Stimulated activated CD8-positive, alpha-beta memory T cell treated with anti-CD3 and anti-CD28 coated beads, Interleukin-4, amount 100 ng/mL, for 24 hours (primary cell): ENCODE measurements around the gene TULP1.

Experiments used
- DNase-seq: peaks from one replicate; pipeline ENCODE4 v3.0.0-alpha.2; 2020; ENCODE audit warnings: low read depth

TULP1 gene

DNA sequence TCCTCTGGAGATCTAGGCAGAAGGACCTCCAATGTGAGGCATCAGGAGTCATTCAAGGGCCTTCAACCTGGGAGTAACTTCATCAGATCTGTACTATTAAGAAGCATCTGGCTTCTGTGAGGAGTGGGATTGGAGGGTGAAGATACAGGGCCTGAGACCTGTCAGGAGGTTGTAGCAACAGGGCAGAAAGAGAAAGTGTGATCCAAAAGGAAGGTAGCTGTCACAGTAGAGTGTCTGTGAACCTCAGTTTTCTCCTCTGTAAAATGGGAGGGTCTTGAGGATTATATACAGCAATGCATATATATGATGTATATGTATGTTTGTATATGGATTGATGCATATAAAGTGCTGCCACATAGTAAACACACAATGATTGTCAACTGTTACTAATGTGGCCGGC, 47.0 kb downstream of the TULP1 start:
- no peak for DNase-seq

DNA sequence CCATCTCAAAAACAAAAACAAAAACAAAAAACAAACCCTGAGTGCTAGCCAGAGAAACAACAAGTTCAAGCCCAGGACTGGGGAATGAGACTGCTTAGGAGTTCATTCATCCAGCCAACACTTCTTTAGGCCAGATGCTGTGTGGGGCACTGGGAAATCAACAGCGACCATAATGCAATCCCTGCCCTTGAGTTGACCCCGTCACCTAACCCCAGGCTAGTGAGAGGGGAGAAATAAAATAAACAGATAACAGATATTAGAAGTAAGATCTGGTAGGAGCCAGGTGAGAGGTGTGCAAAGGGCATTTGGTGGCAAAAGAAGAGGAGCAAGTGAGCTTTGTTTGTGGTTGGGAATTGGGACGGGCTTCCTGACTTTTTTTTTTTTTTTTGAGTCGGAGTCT, 49.4 kb downstream of the TULP1 start:
- no peak for DNase-seq

DNA sequence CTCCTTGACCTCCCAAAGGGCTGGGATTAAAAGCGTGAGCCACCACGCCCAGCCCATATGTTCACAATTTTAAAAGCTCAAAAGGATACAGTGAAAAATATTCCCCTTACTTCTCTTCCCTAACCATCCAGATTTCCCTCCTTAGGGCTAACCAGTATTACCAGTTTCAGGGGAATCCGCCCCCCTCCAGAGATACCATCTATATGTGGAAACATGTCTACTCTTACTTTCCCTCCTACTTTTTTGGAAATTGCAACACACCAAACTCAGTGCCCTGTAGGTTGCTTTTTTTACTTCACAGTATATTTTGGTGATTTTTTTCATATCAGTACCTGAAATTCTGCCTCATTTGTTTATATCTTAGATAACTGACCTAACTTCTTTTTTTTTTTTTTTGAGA, 51.4 kb downstream of the TULP1 start:
- no peak for DNase-seq

DNA sequence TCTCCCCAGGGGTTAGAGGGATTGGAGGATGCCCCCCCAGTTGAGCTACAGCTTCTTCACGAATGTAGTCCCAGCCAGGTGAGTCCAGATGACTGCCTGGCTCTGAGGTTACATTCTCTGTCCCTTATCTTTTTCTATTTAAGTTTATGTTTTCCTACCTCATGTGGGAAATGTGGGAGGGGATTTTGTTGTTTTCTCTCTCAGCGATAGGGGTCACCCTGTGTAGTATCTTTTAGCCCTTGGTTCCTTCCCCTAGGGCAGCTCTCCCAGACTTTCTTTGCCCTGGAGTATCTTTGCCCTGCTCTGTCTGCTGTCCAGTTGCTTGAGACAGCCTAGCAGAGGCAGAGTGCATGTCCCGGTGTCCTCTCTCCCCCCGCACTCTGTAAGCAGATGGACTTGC, 54.8 kb downstream of the TULP1 start:
- no peak for DNase-seq

DNA sequence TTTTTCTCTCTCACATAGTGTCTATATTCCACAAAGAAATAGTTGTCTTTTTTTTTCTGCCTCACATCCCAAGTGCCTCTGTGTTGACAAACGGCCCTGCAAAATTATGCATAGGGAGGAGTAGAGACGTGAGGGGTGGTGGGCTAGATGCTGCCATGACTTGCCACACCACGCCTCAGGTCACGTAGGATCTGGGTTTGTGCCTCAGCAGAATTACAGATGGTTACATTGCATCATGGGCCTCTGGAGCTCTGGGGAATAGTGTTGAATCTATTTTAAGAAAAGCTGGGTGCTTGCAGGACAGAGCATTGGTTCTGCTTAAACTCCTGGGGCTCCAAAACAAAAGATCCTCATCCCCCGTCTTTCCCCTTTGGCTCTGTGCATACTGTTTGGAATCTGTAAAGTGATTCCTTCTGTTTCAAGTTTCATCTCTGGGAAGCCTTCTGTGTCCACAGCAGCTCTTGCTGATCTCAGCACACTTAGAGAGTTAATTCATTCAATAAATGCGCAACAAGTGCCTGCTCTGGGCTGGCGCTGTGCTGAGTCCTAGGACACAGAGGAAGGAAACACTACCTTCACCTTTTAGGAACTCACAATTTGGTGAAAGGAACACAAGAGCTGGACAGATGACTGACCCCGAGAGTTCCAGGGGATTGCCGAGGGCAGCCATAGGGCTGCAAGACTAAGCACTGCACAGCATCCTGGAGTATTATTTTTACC, 58.1 kb downstream of the TULP1 start:
- DNase-seq = no peak

DNA sequence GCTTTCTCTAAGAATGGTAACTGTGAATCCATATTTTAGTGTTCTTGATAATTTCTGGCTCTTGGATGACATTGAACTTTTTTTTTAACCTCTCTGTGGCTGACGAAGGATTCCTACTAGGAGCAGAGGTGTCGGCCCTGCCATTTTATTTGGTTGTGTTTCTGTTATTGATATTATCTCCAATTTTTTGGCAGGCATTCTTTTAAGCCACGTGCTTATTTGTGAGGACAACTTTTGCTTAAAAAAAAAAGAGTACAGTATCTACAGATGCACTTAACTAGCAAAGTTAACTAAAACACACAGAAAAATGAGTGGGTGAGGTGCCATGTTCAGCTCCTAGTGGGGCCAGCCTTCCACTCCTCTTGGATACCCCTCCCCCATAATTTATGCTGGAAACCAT, 59.5 kb downstream of the TULP1 start:
- no peak for DNase-seq

DNA sequence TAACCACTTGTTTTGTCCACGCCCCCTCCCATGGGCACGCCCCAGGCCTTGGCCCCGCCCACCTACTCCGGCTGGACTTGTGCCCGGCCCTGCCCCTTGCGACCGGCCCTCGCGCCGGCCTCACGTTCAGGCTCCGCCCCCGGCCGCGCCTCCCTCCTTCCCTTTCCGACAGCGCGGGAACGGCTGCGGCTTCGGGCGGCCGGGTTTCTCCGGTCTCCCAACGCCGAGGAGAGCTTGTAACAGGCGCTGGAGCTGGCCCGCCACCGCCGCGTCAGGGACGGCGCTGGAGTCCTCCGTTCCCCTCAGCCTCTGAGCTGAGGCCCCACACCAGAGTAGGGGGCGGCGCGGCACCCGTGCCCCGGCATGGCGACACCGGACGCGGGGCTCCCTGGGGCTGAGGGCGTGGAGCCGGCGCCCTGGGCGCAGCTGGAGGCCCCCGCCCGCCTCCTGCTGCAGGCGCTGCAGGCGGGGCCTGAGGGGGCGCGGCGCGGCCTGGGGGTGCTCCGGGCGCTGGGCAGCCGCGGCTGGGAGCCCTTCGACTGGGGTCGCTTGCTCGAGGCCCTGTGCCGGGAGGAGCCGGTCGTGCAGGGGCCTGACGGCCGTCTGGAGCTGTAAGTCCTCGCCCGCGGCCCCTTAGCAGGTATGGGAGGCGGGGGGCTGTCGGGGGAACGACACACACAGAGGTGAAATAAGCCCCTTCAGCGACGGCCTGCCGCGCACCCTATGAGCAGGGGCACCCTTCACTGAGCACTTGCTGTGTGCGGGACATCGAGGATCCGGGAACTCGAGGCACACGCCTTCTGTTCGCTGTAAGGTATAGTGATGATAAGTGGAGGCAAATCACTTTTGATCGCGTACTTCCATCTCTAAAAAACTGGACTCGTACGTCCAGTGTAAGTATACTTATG, 60.3 kb downstream of the TULP1 start, which contains the start of gene FANCE:
TSS of gene FANCE (plus strand) at position 156 of the 908 bp plus-strand sequence. CDS start at position 364, 208 bp downstream.
- DNase-seq = peak; percentile 93

DNA sequence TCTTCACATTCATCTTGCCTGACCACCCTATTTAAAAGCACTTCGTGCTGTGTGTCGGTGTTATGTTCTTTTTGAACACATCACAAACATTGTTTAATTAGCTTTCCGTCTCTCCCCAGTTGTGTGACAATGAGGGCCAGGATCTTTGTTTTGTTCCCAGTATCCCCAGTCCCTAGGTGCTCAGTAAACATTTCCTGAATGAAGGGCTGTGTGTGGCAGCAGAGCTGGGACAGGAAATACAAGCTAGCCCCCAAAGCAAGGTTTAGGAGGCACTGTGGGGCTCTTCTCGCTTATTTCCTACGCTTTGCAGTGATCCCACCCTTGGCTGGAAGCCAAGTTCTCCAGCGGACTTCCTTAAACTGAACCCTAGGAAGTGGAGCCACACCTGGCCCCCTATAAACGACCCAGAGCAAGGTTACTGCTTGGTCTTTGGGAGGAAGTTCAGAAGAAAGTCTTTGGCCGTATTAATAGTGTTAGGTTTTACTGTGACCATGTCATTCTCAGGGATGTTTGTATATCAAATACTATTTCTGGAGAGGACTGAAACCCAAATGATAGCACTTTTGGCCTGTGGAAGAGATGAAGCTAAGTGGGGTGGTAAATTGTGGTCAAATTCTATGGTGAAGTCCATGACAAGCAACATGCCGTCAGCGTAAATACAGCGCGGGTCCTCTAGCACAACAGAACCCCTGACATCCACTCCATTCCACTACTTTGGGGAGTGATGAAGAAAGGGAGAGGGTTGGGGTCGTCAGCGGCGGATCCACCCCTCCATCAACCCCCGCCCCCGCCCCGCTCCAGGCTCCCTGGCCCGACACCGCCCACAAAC, 61.1 kb downstream of the TULP1 start:
- DNase-seq = no peak

DNA sequence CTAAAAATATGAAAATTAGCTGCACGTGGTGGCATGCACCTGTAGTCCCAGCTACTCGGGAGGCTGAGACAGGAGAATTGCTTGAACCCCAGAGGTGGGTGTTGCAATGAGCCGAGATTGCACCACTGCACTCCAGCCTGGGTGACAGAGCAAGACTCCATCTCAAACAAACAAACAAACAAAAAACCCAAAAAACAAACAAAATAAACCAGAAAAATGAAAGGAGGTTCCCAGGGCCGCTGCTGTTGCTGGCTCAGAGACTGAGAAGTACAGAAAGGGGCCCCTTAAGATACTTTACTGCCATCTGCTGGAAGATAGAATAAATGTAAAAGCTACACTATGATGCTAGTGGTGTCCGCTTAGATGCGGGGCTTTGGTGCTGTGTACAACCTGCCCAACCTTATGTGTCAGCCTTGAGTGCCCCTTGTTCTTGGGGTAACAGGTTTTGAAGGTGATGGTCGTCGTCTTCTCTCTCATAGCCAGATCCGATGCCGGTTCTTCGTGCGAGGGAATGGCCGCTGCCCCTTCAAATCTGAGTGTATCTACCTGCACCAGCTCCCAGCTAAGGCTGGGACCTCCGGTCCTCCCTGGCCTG, 63.3 kb downstream of the TULP1 start:
- DNase-seq = no peak

DNA sequence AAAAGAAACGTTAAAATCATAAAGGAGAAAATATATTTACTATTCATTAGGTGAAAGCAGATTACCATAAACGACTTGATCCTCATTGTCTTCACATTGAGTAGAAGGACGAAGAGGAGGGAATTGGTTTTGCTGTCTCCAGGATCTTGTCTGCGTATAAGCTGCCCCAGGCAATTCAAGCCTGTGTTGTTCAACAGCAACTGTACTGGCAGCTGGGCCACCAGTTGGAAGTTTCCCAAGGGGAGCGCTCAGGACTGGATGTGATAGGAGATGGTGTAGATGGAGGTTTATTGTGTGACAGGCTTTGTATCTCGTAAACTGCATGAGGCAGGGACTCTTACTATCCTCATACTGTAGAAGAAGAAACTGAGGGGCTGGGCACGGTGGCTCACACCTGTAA, 64.5 kb downstream of the TULP1 start:
- no peak for DNase-seq
